ENCODE results near the gene CTAG1B.

DNA sequence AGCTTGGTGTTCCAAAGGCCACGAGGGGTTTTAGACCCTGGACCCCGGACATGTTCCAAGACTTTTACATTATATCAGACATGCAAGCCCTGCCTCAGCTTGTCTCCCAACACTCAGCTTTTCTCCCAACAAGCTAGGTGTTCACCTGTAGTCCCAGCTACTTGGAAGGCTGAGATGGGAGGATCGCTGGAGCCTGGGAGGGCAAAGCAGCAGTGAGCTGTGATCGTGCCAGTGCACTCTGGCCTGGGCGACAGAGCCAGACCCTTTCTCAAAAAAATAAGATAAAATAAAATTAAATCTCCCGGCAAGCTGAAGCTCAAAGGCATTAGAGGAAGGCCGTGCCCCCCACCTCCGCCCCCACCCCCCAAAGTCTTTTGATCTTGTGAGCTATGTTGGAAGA is 20.4 kb downstream of the CTAG1B start:
- TF ChIP-seq CTCF (IDR thresholded peaks at IDR 0.05) (no peak), POLR2A (IDR thresholded peaks at IDR 0.05) (no peak)
